Measurements from ENCODE around the gene ADAD1. TPM values are rescaled to one million over a fixed set of nuclear protein-coding genes. Genes with fewer than 3 reads are reported as not detected.

Gene ADAD1
- total RNA-seq, 3 donors from 2014 or later = not detected

GRCh38 chr4:122377352-122377751, 1.5 kb upstream of the ADAD1 start:
- Histone ChIP-seq H3K27me3 (no peaks in the 10 kb centered on the region), H3K9me3 (peaks cover 0 to 5% of the 10 kb centered on the region in 2 donors), H3K36me3 (no peaks in the 10 kb centered on the region), H3K4me3 (no peak overlapping the region), H3K4me1 (no peaks in the 10 kb centered on the region), H3K27ac (no peak overlapping the region)
- intact Hi-C loops (cut with DNase I; ENCODE audit: low total_unique reads) = no loop called here
- TF ChIP-seq POLR2A (IDR thresholded peaks at IDR 0.05) = no peak
- TF ChIP-seq, protein P1, sequence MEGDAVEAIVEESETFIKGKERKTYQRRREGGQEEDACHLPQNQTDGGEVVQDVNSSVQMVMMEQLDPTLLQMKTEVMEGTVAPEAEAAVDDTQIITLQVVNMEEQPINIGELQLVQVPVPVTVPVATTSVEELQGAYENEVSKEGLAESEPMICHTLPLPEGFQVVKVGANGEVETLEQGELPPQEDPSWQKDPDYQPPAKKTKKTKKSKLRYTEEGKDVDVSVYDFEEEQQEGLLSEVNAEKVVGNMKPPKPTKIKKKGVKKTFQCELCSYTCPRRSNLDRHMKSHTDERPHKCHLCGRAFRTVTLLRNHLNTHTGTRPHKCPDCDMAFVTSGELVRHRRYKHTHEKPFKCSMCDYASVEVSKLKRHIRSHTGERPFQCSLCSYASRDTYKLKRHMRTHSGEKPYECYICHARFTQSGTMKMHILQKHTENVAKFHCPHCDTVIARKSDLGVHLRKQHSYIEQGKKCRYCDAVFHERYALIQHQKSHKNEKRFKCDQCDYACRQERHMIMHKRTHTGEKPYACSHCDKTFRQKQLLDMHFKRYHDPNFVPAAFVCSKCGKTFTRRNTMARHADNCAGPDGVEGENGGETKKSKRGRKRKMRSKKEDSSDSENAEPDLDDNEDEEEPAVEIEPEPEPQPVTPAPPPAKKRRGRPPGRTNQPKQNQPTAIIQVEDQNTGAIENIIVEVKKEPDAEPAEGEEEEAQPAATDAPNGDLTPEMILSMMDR (IDR thresholded peaks at IDR 0.05) = no peak
- TF ChIP-seq POLR2AphosphoS5 (IDR thresholded peaks at IDR 0.05) = no peak
- no peak for DNase-seq (ENCODE audit: low spot score in 2 of 2)

DNA sequence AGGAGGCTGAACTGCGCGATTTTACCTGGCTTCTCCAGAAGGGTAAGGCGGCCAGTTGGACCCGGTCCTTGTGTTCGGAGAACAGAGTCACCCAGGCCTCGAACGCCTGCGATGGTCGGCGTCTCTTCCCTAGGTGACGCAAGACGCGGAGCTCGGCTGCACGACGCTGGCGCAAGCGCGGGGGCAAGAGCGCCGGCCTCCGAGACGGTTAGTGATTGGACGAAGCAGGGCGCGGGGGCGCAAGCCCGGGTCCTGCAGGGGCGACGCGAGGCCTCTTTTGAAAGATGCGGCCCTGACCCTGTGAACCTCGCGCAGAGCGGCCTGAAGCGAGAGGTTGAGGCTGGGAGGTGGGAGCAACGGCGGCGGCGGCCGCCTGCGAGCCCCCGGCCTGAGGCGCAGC, 428 bp downstream of the ADAD1 start:
- TF ChIP-seq POLR2A (IDR thresholded peaks at IDR 0.05) (no peak), POLR2AphosphoS5 (IDR thresholded peaks at IDR 0.05) (no peak)
- TF ChIP-seq, protein P1 (IDR thresholded peaks at IDR 0.05) = no peak
- H3K9me3 ChIP-seq = peaks cover 0 to 5% of the 10 kb centered on the region in 2 donors
- no peak overlapping the region for H3K27ac ChIP-seq
- no peaks in the 10 kb centered on the region for H3K27me3 ChIP-seq
- DNase-seq (ENCODE audit: low spot score in 2 of 2) = no peak
- intact Hi-C loops (cut with DNase I; ENCODE audit: low total_unique reads) = no loop called here
- H3K4me3 ChIP-seq = no peak overlapping the region
- H3K4me1 ChIP-seq = no peaks in the 10 kb centered on the region
- H3K36me3 ChIP-seq = no peaks in the 10 kb centered on the region

DNA sequence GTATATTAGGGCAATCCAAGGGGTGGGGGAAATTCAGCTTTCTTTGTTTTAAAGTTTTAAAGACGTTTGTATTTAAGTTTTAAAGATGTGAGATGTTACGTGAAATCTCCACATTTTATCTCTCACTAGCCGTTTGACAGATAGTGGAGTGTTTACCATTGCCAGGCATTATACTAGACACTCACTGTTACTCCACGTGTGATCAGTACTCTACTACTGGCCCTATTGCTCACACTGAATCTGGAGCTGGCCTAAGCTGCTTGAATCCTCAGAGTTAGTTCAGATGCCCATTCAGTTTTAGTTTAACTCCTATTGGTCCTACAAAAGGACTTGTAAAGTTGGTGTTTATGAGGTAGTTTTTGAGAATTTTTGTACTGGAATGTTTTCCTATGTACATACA, 4.5 kb downstream of the ADAD1 start:
- TF ChIP-seq, protein P1 (IDR thresholded peaks at IDR 0.05) = no peak
- TF ChIP-seq POLR2A (IDR thresholded peaks at IDR 0.05) (no peak), POLR2AphosphoS5 (IDR thresholded peaks at IDR 0.05) (no peak)
- Histone ChIP-seq H3K9me3 (peaks cover 5 to 9% of the 10 kb centered on the region in 2 donors), H3K4me1 (no peaks in the 10 kb centered on the region), H3K4me3 (no peak overlapping the region), H3K27ac (no peak overlapping the region), H3K36me3 (no peaks in the 10 kb centered on the region), H3K27me3 (no peaks in the 10 kb centered on the region)
- intact Hi-C loops (cut with DNase I; ENCODE audit: low total_unique reads) = no loop called here
- DNase-seq (ENCODE audit: low spot score in 2 of 2) = no peak

DNA sequence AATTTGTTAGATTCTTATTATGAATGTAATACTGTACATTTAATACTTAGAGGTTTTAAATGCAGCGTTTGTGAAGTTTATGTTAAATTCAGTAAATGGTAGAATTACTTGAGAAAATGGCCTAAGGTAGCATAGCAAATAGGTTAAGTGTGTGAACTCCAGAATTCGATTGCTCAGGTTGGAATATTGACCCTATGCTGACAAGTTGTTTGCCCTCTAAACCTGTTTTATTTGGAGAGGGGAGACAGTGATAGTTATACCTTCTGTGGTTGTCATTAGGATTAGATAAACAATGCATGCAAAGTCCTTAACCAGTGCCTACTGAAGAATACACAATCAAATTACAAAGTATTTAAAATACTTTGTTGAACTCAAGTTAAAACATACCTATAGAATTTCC, 5.4 kb downstream of the ADAD1 start:
- Histone ChIP-seq H3K4me3 (no peak overlapping the region), H3K36me3 (no peaks in the 10 kb centered on the region), H3K27me3 (no peaks in the 10 kb centered on the region), H3K27ac (no peak overlapping the region), H3K4me1 (no peaks in the 10 kb centered on the region), H3K9me3 (peaks cover 2 to 15% of the 10 kb centered on the region in 2 donors)
- no peak for TF ChIP-seq POLR2A (IDR thresholded peaks at IDR 0.05)
- TF ChIP-seq, protein P1 (IDR thresholded peaks at IDR 0.05) = no peak
- TF ChIP-seq POLR2AphosphoS5 (IDR thresholded peaks at IDR 0.05) = no peak
- intact Hi-C loops (cut with DNase I; ENCODE audit: low total_unique reads) = no loop called here
- no peak for DNase-seq (ENCODE audit: low spot score in 2 of 2)

DNA sequence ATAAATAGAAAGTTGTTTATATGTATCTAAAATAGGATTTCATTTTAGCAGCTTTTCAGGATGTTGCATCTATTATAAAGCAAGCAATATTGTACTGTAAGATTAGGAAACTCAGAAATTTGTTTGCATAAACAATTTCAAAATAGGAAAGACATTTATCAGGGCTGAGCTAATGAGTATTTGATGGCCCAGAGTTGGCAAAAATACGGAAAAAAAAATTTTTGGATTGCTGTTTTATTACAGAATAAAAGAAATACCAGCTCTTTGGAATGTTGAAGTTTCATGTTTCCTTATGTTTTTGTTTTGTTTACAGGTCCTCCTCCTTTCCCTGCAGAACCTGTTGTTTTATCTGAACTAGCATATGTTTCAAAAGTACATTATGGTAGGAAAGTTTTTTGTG, 14.5 kb downstream of the ADAD1 start:
- intact Hi-C loops (cut with DNase I; ENCODE audit: low total_unique reads) = no loop called here
- Histone ChIP-seq H3K4me1 (no peaks in the 10 kb centered on the region), H3K36me3 (no peaks in the 10 kb centered on the region), H3K4me3 (no peak overlapping the region), H3K9me3 (peaks cover 0 to 6% of the 10 kb centered on the region in 2 donors), H3K27ac (no peak overlapping the region), H3K27me3 (no peaks in the 10 kb centered on the region)
- no peak for DNase-seq (ENCODE audit: low spot score in 2 of 2)
- TF ChIP-seq POLR2A (IDR thresholded peaks at IDR 0.05) (no peak), POLR2AphosphoS5 (IDR thresholded peaks at IDR 0.05) (no peak)
- TF ChIP-seq, protein P1 (IDR thresholded peaks at IDR 0.05) = no peak
